ENCODE measurements around the gene UNKL.

- TF ChIP-seq CTCF (conservative IDR thresholded peaks at IDR 0.05; ENCODE audit: low read depth, low read length) (no peak), EZH2 (IDR thresholded peaks at IDR 0.05; ENCODE audit: low read length, unreplicated experiment) (no peak)
These were observed 63.8 kb downstream of the UNKL start for GRCh38 chr16:1350691-1351090.
